Testis (tissue), 2 donors: ENCODE measurements around the gene INCENP.

Source experiments
- CTCF ChIP-seq, 3 experiments: fragments of 450-650 bp in 2 of 3; fragments of 200-600 bp in 1 of 3; sonication (generic) in 1 of 3; IDR thresholded peaks; one replicate each; pipeline ENCODE4 v1.5.1; 2016 to 2019; ENCODE audit warnings: antibody characterized with exemption in 3 of 3, mild to moderate bottlenecking in 2 of 3, moderate library complexity in 1 of 3
- POLR2A ChIP-seq: fragments of 450-650 bp; IDR thresholded peaks from one replicate; pipeline ENCODE4 v1.6.1; 2017; ENCODE audit warnings: antibody characterized with exemption, mild to moderate bottlenecking, moderate library complexity

- TF ChIP-seq POLR2A (no peak), CTCF (IDR thresholded peaks at IDR 0.05) (no peak)
Measured at GRCh38 chr11:62150887-62151736, 27.3 kb downstream of the INCENP start.
